HCEC 1CT (cell line): ENCODE measurements around the gene CNTNAP3B.
"Not testable (repeated sequence)": the region's sequence is repeated elsewhere in the genome, so short reads cannot be mapped to it uniquely, and the experiment has no call there.

Experiments
- DNase-seq: peaks from one replicate; pipeline ENCODE4 v3.0.0-alpha.2; 2017

CNTNAP3B gene

GRCh38 chr9:41974906-41975305 lies 154.3 kb downstream of the CNTNAP3B start:
- DNase-seq: not testable (repeated sequence)

GRCh38 chr9:41953007-41953406 lies 176.2 kb downstream of the CNTNAP3B start:
- DNase-seq: not testable (repeated sequence)

- not testable (repeated sequence) for DNase-seq
These were observed 187.5 kb downstream of the CNTNAP3B start for GRCh38 chr9:41941738-41942137.

GRCh38 chr9:41938143-41938542 lies 191.1 kb downstream of the CNTNAP3B start:
- not testable (repeated sequence) for DNase-seq

- DNase-seq: not testable (repeated sequence)
These were observed 193.5 kb downstream of the CNTNAP3B start for GRCh38 chr9:41935727-41936126.

GRCh38 chr9:41929172-41929571 lies 200.1 kb downstream of the CNTNAP3B start:
- DNase-seq: not testable (repeated sequence)

- not testable (repeated sequence) for DNase-seq
These were observed 211.9 kb downstream of the CNTNAP3B start for GRCh38 chr9:41917374-41917773.

GRCh38 chr9:41905488-41905887 lies 223.7 kb downstream of the CNTNAP3B start:
- DNase-seq: not testable (repeated sequence)

GRCh38 chr9:41902762-41903161 lies 226.5 kb downstream of the CNTNAP3B start:
- DNase-seq: not testable (repeated sequence)

GRCh38 chr9:41898720-41899343 lies 230.4 kb downstream of the CNTNAP3B start:
- not testable (repeated sequence) for DNase-seq

GRCh38 chr9:41874557-41874956 lies 254.7 kb downstream of the CNTNAP3B start:
- not testable (repeated sequence) for DNase-seq

GRCh38 chr9:41855422-41855821 lies 273.8 kb downstream of the CNTNAP3B start:
- DNase-seq: not testable (repeated sequence)

- DNase-seq: not testable (repeated sequence)
These were observed 277.1 kb downstream of the CNTNAP3B start for GRCh38 chr9:41851848-41852740.

- not testable (repeated sequence) for DNase-seq
These were observed 281.4 kb downstream of the CNTNAP3B start for GRCh38 chr9:41847829-41848228.
